ENCODE data around the gene TSPAN4. TPM values are rescaled to one million over a fixed set of nuclear protein-coding genes. Genes with fewer than 3 reads are reported as not detected.
A peak's percentile ranks its signal among the peaks of the same experiment; 100 is the strongest.

Gene TSPAN4
- total and polyA plus RNA-seq, 4 donors = 68.3 to 197 (median 134) TPM

DNA sequence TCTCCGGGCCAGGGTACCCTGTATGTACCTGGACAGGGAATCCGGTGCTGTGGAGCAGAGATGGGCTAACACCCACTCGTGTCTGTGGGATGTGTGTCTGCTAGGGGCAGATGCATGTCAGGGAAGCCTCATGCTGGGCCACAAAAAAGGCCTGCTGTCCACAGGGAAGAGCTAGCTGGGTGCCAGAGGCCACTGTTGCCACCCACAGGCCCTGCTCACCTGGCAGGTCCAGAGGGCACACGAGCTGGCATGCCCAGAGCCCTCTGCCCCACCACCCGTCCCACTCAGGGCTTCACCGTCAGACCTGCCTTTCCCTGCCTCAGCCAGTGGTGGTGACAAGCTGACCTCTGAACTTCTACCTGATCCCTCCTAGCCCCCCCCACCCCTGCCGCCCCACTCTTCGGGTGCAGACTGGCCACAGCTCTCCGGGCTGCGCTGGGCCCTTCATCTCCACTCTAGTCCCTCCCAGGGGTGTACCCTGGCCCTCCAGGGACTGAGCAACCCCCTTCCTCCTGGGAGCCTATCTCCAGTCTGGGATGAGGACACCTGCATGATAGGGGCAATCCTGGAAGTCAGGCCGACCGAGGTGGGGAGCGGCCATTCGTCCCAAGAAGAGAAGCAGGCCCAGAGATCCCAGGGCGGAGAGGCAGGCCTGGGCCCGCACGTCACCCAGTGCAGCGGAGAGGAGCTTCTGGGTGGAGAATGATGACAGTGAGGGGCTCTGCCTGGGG lies 45.9 kb upstream of the TSPAN4 start:
- DNase-seq (no peak), ATAC-seq (ENCODE audit: insufficient read depth, low FRiP score) (no peak)
- WGBS, 2 donors = 22 to 32% methylated on average over 18 of the region's 18 CpGs
- peaks cover 0 to 22% (median 15%) of the 10 kb centered on the region in 5 donors for H3K4me1 ChIP-seq (ENCODE audit: control insufficient read depth in 5 of 5, insufficient read depth in 5 of 5, low read length in 5 of 5)
- TF ChIP-seq, protein P1, sequence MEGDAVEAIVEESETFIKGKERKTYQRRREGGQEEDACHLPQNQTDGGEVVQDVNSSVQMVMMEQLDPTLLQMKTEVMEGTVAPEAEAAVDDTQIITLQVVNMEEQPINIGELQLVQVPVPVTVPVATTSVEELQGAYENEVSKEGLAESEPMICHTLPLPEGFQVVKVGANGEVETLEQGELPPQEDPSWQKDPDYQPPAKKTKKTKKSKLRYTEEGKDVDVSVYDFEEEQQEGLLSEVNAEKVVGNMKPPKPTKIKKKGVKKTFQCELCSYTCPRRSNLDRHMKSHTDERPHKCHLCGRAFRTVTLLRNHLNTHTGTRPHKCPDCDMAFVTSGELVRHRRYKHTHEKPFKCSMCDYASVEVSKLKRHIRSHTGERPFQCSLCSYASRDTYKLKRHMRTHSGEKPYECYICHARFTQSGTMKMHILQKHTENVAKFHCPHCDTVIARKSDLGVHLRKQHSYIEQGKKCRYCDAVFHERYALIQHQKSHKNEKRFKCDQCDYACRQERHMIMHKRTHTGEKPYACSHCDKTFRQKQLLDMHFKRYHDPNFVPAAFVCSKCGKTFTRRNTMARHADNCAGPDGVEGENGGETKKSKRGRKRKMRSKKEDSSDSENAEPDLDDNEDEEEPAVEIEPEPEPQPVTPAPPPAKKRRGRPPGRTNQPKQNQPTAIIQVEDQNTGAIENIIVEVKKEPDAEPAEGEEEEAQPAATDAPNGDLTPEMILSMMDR (IDR thresholded peaks at IDR 0.05; ENCODE audit: control extremely low read depth, extremely low read depth) = no peak
- H3K9me3 ChIP-seq (ENCODE audit: control insufficient read depth in 4 of 4, insufficient read depth in 3 of 4, low read length in 3 of 4) = no peaks in the 10 kb centered on the region
- H3K9ac ChIP-seq (ENCODE audit: insufficient read depth in 1 of 2, low read length in 2 of 2) = peak overlapping the region in 1 of 2 donors; percentile 87
- no peaks in the 10 kb centered on the region for H3K27me3 ChIP-seq (ENCODE audit: control insufficient read depth in 3 of 3, insufficient read depth in 3 of 3, low read length in 2 of 3)
- H3K36me3 ChIP-seq (ENCODE audit: control insufficient read depth in 4 of 4, insufficient read depth in 4 of 4, low read length in 4 of 4) = peaks cover 0 to 36% (median 6%) of the 10 kb centered on the region in 4 donors
- H3K4me3 ChIP-seq = peak overlapping the region; percentile 48
- peak overlapping the region; percentile 17 to 83 for H3K27ac ChIP-seq (ENCODE audit: low read depth in 1 of 2, low read length in 1 of 2)

DNA sequence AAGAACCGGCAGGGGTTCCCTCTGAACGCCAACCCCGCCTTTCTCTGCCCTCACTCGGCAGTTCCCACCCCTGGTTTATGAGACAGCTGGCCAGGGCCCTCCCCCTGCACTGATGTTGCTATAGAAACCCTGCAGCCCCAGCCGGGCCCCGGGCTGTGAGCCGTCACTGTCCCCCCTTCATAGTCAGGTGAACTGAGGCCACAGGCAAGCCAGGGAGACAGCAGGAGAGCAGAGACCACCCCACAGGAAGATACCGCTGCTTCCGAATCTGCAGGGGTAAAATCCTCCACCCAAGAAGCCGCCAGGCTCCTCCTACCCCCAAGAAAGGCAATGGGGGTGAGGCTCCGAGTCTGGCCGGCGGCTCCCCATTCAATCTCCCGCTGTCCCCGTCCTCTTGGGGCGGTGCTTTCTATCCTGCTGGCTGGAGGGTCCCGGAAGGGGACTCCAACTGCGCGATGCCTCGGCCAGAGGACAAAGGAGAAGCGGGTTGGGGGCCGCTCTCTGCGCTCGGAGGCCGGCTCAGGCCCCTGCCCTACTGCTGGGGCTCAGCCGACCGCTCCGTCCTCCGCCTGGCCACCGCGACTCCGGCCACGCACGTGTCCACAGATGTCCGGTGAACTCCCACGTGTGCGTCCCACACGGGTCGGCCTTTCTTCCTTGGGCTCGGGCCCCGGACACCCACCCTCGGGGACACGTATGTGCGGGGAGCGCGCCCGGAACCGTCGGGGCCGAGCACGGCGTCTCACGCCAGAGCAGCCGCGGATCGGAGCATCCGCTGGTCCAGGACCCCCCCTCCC lies 45.2 kb upstream of the TSPAN4 start:
- Histone ChIP-seq H3K9me3 (ENCODE audit: control insufficient read depth in 4 of 4, insufficient read depth in 3 of 4, low read length in 3 of 4) (no peaks in the 10 kb centered on the region), H3K36me3 (ENCODE audit: control insufficient read depth in 4 of 4, insufficient read depth in 4 of 4, low read length in 4 of 4) (peaks cover 0 to 31% (median 6%) of the 10 kb centered on the region in 4 donors), H3K4me1 (ENCODE audit: control insufficient read depth in 5 of 5, insufficient read depth in 5 of 5, low read length in 5 of 5) (peaks cover 0 to 22% (median 15%) of the 10 kb centered on the region in 5 donors), H3K27ac (ENCODE audit: low read depth in 1 of 2, low read length in 1 of 2) (peak overlapping the region; percentile 17 to 83), H3K9ac (ENCODE audit: insufficient read depth in 1 of 2, low read length in 2 of 2) (peak overlapping the region in 1 of 2 donors; percentile 8), H3K27me3 (ENCODE audit: control insufficient read depth in 3 of 3, insufficient read depth in 3 of 3, low read length in 2 of 3) (no peaks in the 10 kb centered on the region), H3K4me3 (peak overlapping the region; percentile 48)
- 0% methylated on average over 42 to 57 of the region's 57 CpGs for WGBS, 2 donors
- peak; percentile 89 for DNase-seq
- peak; percentile 60 for ATAC-seq (ENCODE audit: insufficient read depth, low FRiP score)
- TF ChIP-seq, protein P1 (IDR thresholded peaks at IDR 0.05; ENCODE audit: control extremely low read depth, extremely low read depth) = no peak

DNA sequence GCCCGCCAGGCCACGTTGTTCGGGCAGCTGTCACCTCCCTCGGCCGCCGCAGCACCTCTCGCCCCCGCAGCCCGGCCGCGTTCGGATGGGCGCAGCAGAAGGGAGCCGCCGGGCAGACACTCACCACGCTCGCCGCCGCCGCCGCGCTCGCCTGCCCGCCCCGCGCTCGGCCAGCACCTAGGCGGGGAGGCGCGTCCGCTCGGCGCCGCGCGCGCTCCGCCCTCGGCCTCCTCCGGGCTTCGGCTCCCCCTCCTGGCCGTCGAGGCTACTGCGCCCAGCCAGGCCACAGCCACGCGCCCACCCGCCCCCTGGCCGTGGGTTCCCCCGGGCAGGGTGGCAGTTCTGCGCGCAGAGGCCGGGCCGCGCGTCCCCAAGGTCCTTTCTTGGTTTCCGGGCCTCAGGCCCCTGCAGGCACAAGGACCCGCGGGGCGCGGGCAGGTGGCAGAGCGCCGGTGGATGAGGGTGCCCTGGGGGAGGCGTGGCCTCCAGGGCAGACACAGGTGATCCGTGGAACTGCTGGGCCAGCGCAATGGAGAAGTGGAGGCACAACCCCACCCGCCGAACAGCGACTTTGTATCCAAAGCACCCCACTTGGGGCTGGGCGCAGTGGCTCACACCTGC lies 44.4 kb upstream of the TSPAN4 start, which contains the start of gene SLC25A22:
Gene SLC25A22, minus strand, starts transcription at position 189 of the 621 bp plus-strand sequence. CDS start 3,275 bp downstream, outside the sequence.
- TF ChIP-seq, protein P1 (IDR thresholded peaks at IDR 0.05; ENCODE audit: control extremely low read depth, extremely low read depth) = peak; percentile 70
- Histone ChIP-seq H3K27ac (ENCODE audit: low read depth in 1 of 2, low read length in 1 of 2) (peak within 1 kb of the TSS; percentile 17 to 83), H3K36me3 (ENCODE audit: control insufficient read depth in 4 of 4, insufficient read depth in 4 of 4, low read length in 4 of 4) (peaks cover 0 to 28% (median 5%) of the 10 kb centered on the region in 4 donors), H3K4me3 (peak within 1 kb of the TSS; percentile 48), H3K4me1 (ENCODE audit: control insufficient read depth in 5 of 5, insufficient read depth in 5 of 5, low read length in 5 of 5) (peaks cover 0 to 22% (median 15%) of the 10 kb centered on the region in 5 donors), H3K9ac (ENCODE audit: insufficient read depth in 1 of 2, low read length in 2 of 2) (peak within 1 kb of the TSS in 1 of 2 donors; percentile 8), H3K27me3 (ENCODE audit: control insufficient read depth in 3 of 3, insufficient read depth in 3 of 3, low read length in 2 of 3) (no peaks in the 10 kb centered on the region), H3K9me3 (ENCODE audit: control insufficient read depth in 4 of 4, insufficient read depth in 3 of 4, low read length in 3 of 4) (no peaks in the 10 kb centered on the region)
- 4 to 7% methylated on average over 34 to 69 of the region's 69 CpGs for WGBS, 2 donors
- DNase-seq = peak; percentile 78 to 88 (median 84)
- peak; percentile 81 for ATAC-seq (ENCODE audit: insufficient read depth, low FRiP score)
